ENCODE data around the gene ZNF831.

ZNF831 gene

DNA sequence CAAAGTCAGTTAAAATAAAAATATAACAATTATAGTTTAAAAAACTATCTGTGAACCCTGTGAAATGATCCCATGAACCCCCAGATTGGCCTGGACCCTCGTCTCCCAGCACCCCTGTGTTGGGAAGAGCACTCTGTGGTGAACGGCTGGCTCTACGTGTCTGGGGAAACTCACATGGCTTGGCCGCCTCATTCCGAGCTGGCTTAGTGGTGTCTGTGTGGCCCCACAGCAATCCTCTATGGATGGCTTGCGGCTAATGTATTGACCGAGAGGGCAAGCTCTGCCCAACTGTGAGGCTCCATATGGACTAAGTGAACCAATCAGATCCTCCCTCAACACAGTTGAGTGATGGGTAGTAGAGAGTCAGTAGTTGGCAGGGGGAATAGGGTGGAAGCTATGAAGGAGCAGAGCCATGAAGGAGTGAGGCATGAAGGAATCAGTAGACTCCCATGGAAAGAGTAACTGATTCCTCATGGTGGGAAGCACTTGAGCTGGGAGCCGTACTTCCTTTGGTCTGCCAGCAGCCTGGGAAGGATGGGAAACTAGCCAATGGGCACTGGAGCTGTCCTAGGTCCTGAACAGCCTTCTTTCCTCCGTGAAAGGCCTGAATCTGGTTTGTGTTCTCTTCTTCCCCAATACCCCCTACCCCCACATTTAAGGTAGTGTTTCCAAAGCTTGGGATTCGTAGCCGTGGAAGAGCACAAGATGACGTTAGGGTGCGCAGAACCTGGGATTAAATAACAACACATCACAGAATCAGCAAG, 21.6 kb upstream of the ZNF831 start:
- DNase-seq = no peak

DNA sequence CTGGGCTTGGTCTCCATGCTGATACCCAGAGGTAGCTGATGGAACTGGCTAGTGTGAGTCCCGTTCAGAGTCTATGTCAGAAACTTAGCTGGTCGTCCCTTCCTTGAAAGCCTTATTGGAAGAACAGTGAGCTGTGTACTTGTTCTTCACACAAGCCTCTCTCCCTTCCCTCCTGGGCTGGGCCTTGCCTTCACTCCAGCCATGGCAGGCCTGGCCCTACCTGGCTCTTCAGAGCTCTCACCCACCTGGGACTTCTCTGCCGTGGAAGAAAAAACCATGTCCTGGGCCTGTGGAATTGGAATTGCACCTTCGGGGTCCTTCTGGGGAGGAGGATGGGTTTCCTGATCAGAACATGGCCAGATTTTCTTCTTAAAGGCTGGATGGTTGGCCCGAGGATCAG, 20.3 kb upstream of the ZNF831 start:
- DNase-seq = no peak

DNA sequence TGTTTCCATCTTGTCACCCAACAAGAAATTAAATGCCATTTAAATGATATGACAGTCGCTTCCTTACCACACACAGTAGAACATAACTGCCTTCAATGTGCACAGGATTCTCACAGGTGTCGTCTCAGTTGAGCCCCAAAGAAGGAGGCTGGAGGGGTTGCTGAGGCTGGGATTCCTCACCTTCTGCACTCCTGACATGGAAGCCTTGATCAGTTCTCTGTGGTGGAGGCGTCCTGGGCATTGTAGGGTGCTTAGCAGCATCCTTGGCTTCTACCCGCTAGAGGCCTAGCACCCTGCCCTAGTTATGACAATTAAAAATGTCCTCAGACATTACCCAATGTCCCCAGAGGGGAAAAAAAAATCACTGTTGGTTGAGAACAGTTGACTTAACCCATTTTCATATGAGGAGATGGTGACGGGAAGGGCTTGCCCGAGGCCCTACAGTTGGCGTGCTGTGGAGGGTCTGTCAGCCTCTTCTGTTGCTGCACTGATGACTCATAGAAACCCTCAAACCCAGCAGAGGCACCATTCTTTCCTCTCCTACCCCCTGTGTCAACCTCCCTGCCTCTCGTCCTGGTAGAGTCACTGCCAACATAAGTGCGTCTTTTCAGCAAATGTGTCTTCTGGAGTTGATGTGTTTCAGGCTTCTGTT, 19.3 kb upstream of the ZNF831 start:
- no peak for DNase-seq

DNA sequence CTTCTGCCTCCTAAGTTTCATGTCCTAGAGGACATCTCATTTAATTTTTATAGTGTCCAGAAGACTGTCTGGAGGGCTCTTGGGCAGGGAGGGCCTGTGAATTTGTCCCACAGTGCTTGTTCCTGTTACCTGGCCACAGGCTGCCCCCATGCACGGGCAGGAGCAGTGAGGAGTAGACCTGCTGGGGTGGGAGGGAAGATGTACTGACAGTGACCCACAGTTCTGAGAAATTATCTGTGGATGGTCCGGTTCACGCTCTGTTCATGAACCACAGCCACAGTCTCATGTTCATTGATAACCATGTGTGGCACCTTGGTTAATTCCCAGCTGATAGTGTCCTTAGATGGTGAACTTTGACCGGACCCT, 18.8 kb upstream of the ZNF831 start:
- no peak for DNase-seq

DNA sequence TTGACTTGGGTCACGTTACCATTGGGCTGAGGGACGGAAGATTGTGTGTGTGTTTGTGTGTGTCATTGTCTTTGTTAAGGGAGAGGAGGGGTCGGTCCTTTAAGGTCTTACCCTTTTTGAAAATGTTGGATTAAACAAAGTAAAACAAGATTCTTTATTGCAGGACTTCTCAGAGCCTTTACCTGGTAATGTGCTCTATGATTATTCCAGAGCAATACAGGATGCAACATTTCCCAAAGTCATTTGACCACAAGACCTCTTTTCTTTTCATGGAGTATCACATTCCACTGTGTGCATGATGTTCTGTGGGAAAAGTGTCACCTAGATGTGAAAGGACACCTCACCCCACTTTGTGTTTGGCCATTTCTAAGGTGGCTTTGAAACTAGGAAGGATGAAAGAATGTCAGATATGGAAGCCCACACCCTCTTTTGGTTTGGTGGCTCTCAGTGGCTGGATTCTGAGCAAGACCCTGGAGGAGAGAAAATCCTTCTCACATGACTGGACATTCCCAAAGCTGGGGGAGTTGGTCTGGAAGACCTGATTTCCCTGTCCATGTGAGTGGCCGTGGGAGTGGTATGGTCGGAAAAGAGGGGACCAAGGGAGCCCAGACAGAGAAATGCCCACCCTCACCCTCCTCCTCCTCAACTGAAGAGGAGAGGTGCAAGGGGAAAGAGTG, 18.2 kb upstream of the ZNF831 start:
- no peak for DNase-seq

DNA sequence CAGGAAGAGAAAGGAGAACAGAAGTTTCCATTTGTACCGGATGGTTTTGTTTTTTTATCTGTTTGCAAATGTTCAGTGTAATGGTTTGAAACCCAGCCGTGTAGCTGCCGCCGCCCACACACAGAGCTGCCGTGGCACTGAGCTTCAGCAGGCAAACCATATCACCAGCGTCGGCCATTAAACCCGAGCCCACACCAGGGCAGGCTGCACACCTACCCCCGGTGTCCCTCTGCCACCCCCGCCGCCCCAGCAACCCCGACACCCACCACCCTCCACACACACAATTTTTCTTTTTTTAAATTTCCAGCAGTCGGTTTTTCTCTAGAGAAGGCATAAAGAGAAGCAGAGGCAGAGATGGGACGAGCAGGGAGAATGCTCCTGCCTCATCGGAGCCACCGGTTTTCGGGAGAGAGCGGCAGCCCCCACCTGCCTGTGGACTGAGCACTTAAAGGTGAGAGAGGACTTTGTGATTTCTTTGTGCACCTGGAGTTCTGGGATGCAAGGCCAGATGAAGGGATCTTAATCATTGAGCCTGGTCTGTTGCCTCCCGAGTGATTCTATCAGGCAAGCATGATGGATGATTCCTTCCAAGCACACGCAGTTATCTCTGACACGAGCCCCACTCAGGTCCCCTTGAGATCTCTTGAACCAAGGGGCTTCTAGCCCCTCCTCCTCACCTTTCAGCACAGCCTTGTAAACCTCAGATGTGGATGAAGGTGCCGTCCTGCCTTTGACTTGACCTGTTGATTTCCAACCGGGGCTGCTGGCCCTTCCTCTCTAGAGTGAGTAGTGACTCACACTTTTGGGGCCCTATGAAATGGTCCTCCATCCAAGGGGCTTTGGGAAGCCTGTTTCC, 17.5 kb upstream of the ZNF831 start:
- peak; percentile 74 for DNase-seq

DNA sequence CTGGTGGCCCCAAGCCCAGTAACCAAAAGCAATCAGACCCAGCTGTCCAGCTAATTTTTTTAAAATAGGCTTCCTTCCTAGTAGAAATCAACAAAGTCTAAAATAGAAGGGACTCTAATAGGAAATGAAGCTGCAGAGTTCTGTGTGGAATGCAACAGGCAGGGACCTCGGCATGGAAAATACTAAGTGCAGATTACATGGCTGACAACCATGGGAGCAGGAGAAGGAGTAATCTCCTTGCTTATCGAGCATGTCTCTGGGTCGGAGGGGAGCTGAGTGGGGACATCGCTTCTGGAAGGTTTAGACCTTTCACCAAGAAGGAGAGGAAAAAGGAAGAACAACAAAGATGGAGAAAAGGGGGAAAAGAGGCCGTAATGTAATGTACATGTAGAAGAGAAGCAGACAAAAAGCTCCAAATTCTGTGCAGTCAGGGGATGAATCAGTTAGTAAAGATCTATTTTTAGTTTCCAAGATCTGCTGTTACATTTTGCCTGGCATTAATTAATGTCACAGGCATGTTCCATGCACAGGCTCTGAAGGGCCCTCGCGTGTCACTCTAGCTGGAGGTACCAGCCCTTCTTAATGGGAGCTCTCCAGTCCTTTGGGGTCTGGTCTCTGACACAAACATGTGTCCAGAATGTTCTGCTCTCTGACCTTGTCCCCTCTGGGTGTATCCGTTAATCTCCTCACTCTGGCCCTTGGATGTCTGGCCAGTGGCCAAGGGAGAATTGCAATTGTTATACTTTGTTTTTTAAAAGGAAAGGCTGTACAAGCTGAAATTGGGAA, 16.6 kb upstream of the ZNF831 start:
- DNase-seq = no peak

DNA sequence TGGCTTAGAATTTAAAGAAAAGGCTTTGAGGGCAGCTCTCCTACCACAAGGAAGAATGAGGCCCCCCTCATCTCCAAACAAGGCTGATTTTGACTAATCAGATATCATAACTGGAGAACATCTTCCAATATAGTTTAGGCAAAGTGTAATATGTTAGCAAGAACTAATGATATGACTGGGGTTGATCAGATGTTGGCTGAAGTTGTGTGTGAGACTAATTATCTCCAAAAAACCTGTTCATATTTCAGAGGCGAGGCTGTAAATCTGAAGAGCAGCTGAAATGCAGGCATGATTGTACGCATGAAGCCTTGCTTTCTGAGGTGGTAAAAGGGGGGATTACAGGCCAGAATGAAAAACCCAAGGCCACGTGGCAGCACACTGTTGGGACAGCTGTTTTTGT, 16.0 kb upstream of the ZNF831 start:
- DNase-seq = no peak

DNA sequence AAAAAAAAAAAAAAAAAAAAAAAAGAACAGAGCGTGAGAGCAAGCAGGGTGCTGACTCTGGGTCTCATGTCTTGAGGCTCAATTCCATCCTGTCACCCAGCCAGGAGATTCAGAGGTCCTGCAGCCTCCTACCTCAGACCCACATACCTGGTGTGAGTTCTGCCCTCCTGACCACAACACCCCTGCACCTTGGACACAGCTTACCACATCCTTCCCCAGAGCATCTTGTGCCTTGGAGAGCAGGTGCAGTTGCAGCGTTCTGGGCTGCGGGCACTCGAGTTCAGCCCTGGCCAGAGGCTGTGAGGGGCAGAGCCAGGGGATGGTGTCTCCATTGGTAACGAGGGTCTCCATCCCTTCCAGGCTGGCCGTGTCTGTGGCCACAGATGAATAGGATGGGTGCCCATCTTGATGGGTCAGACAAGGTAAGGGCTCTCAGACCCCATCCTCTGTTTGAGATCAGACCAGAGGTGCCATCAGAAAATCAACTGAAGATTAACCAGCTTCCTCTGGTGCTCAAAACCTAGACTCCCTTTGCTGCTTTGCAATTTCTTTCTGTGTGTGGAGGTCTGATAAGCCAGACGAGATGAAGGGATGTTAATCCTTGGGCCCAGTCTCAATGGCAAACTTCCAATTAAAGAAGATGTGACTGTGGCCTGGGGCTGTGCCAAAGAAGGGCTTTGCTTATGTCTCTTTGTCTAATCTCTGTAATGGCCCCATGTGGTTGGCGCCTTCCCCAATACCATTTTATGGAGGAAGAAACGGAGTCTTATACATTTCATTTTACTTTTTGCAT, 14.7 kb upstream of the ZNF831 start:
- no peak for DNase-seq

DNA sequence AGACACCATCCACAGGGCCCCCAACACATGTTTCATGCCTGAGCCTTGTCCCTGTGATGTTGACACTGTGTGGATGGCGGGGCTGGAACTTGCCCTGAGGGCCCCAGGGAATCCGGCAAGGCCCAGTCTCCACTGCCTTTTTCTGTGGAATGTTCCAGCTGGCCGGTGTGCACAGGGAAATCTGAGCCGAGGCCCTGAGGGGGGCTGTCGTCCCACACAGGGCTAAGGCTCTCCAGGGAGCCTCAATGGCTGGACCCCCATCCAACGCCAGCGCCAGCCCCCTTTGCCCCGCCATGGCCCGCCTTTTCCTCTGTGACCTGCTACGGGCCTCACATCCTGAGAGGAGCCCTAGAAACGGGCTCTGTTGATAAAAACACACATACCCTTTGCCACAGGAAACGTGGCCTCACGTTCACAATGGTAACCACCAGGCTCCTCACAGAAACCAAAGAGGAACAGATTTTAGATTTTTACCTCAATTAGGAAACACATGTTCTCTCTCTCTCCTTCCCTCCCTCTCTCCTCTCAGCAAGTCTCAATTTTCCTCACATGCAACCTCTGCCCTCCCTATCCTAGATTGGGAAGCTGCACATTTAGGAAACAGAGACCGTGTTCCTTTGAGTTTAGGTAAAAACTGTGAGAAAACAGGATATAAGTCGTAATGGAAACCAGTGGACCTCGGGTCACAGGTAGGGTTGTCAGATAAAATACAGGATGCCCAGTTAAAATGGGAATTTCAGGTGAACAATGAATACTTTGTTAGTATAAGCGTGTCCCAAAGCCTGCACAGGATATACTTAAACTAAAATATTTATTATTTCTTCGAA, 13.7 kb upstream of the ZNF831 start:
- peak; percentile 35 for DNase-seq

DNA sequence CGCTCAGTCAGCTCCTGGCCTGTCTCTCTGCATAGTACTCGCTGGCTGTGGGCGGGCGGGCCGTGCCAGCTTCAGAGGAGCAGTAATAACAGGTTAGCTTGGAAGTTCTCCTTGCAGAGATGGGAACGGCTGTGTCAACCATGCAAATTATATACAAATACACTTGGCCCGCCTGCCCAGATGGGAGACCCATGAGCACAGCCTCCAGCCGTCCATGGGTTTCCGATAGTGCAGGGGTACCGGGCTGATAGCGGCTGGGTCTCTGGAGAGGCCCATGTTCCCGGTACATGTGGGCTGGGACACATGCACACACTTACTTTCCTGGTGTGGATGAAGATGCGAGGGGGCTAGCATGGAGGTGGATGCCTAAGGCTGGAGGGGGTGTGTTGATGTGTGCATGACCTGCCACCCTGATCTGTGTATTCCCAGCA, 12.8 kb upstream of the ZNF831 start:
- DNase-seq = no peak

DNA sequence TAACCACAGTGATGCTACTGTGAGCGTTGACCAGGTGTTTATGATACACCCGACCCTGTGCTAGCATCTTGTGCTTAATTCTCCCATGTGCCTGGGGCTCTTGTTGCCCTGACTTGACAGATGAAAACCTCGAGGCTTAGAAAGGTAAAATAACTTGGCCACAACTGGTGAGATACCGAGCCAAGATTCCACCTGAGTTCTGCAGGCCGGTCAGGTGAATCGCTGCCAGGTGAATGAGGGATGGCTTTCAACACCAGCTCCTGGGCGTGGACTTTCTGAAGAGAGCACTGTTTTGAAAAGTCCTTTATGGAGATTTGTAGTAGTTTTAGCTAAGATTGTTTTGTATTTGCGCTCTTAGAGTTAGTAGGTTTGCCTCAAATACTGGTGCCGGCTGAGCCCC, 12.2 kb upstream of the ZNF831 start:
- no peak for DNase-seq

DNA sequence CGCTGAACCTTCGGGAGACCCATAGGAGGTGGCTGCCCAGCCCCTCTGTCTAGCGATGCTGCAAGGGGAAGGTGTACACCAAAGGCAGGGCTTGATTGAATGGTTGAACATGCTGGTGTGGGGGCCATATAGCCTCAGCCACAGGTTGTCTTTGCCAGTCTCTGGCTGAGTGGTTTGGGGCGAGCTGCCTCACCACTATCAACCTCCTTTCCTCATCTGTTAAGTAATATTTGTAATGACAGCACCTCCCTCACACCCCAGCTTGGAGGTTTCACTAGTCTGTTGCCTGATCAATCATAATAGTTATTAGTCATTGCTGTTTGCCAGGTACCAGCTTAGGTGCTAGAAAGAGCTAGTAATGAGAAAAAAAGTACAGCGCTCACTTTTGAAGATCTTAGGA, 11.8 kb upstream of the ZNF831 start:
- DNase-seq = no peak

DNA sequence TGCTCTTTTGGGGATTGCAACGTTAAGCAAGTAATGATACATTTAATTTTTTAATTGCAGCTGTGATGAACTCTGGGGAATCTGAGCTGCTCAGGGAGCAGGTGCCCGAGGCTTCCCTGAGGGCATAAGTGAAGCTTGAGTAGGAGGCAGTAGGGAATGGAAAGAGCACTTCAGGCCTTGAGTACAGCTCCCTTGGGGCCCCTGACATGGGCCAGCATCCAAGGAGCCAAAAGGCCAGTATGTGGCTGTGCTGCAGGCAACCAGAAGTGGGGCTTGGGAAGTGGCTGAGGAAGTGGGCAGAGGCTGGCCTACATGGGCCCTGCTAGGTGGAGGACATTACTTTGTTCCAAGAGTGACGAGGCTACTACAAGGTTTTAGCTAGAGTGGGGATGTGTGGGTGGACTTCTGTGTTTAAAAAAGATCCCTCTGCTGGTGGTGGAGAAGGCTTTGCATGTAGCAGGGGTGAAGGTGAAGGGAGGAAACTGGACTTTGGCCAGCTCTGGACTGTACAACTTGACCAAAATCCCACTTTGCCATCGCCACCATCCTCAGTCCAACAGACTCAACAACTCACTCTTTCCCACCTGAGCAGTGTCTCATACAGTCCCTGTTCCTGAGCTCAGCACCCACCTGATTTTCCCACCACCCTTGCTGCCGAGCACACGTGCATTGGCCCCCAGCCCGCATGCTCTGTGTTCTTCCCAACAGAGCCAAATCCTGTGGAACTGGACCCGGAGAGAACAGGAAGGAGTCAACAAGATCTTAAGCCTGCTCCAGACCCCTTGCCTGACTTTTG, 10.9 kb upstream of the ZNF831 start:
- no peak for DNase-seq

DNA sequence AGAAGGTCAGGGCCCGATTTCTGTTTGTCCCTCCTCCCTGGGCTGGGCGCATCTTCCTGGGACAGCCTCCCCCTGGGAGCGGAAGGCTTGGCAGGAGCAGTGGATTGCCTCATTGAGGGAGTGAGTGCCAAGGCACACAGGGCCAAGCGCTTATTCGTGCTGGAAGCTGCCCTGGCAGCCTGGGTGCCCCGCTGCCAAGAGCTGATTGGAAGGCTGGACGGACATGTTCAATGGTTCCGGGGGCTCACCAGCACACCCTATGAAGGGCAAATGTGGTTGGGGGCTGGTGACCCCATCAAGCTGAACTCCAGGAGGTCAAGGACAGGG, 10.3 kb upstream of the ZNF831 start:
- DNase-seq = no peak

DNA sequence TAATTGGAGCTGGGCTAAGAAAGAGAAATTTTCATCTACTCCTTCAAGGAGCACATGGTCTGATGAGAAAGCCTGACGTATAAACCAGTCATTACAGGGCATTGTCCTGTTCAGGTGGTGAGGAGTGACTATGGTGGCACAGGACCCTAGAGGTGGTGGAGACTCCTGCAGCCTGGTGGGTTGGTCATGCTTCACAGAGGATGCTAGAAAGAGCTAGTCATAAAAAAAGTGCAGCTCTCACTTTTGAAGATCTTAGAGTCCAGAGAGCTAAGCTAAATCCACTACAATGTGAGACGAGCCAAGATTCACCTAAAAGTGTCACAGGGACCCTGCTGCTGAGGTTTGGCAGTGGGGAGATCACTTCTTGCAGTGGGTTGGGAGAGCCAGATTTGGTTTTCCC, 9.8 kb upstream of the ZNF831 start:
- no peak for DNase-seq

DNA sequence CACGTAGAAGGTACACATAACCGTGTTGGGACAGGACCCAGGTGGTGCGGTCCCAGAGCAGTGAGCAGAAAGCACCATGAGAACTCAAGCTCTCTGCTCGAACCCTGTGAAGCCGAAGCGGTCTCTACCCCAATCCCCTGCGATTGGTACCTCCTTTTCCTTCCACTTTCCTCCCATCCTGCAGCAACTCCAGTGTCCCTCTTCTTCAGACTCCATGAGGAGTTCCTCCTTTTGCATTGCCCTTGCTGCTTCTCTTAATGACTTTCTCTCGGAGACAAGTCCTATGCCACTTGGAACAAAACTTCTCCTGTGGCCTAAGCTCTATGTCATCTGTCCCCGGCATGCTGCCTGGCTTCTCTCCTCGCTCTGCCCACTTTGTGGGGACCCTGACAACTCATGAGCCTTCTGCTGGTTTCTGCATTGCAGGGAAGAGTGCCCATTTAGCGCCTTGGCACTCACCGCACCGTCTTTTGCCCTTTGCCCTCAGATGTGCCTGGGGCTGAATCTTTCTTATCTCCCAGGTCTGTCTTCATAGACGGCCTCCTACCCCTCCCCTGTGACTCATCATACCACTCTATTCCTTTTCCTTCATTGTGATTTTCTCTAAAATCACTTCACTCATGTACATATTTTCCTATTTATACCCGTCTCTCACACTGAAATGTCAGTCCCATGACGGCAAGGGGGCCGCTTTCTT, 9.2 kb upstream of the ZNF831 start:
- no peak for DNase-seq

DNA sequence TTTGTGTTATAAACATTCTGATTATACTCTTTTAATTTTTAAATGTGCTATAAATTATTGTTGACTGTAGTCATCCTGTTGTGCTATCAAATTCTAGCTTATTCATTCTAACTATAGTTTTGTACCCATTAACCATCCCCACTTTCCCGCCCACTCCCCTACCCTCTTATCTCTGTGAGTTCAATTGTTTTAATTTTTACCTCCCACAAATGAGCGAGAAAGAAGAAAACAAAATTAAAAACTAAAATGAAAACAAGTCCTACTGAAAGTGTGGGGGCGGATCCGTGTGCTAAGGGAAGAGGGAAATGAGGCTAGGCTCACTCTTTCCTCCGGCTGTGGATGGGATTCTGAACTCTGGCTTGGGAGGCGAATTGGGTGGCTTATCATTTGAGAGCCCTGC, 6.6 kb upstream of the ZNF831 start:
- DNase-seq = no peak

DNA sequence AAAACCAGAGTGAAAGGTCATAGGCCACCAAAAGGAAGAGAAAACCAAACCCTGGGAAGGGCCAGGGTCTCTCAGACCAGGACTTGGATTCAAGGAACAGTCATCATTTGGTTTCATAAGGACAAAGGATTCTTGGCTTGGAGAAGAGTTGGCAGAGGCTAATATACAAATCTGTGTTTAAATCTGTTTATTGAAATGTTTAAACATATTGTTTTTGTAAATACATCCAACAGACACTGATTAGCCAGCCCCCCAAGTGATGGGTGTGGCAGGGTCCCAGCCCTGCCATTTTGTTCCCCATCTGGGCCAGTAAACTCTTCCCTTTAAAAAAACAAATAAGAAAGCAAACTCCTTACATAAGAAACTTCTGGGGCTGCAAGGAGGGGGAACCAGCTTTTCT, 6.1 kb upstream of the ZNF831 start:
- DNase-seq = no peak

Measured in stimulated activated CD4-positive, alpha-beta T cell treated with anti-CD3 and anti-CD28 coated beads, Interleukin-12 subunit alpha, Interleukin-12 subunit beta, amount 100 ng/mL, for 4 hours (primary cell).